ENCODE measurements around the gene CLC.
"Not testable (repeated sequence)": the region's sequence is repeated elsewhere in the genome, so short reads cannot be mapped to it uniquely, and the experiment has no call there.

Gene CLC
- 0.04 to 0.06 reads per million in 2 experiments for total RNA-seq

- DNase-seq (ENCODE audit: low read depth): no peak
These were observed at the start of gene CLC for GRCh38 chr19:39737891-39738290. Gene CLC (minus strand): TSS chr19:39738029. CDS start chr19:39737952, 77 bp downstream.

GRCh38 chr19:39780894-39781293, 43.1 kb upstream of the CLC start:
- no peak for DNase-seq (ENCODE audit: low read depth)

- no peak for DNase-seq (ENCODE audit: low read depth)
These were observed 40.9 kb upstream of the CLC start, which contains the start of gene LEUTX for GRCh38 chr19:39778763-39779162. Gene LEUTX (plus strand): TSS chr19:39778854. CDS start chr19:39778921, 67 bp downstream.

DNA sequence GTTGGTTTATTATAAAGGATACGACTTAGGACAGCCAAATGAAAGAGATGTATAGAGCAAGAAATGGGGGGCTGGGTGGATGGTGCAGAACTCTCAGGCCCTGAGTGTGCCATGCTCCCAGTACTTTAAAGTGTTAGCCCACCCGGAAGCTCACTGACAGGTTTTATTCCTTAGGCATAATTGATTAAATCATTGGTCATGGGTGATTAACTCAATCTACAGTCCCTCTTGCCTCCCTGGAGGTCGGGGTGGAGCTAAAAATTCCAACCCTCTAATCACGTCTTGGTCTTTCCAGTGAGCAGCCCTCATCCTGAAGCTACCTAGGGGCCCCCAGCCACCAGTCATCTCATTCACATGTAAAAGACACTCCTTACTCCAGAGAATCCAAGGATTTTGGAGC, 31.0 kb upstream of the CLC start:
- no peak for DNase-seq (ENCODE audit: low read depth)

GRCh38 chr19:39768334-39768733, 30.5 kb upstream of the CLC start:
- no peak for DNase-seq (ENCODE audit: low read depth)

GRCh38 chr19:39765091-39766076, 27.6 kb upstream of the CLC start:
- DNase-seq (ENCODE audit: low read depth): peak; percentile 3

- DNase-seq (ENCODE audit: low read depth): not testable (repeated sequence)
These were observed 24.0 kb upstream of the CLC start for GRCh38 chr19:39761851-39762250.

- DNase-seq (ENCODE audit: low read depth): no peak
These were observed 21.8 kb upstream of the CLC start for GRCh38 chr19:39759457-39760184.

- DNase-seq (ENCODE audit: low read depth): no peak
These were observed 17.1 kb upstream of the CLC start for GRCh38 chr19:39754971-39755370.

- no peak for DNase-seq (ENCODE audit: low read depth)
These were observed 16.7 kb upstream of the CLC start for GRCh38 chr19:39754544-39754943.

DNA sequence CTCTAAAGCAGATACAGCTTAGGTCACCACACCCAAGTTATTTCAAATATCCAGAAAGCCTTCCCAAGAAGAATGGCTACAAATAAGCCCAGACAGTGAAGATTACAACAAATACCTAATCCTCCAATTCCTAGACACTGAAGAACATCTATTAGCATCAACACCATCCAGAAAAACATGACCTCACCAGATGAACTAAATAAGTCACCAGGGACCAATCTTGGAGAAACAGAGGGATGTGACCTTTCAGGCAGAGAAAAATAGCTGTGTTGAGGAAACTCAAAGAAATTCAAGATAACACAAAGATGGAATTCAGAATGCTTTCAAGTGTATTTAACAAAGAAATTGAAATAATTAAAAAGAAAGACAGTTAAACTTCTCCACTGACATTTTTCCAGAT, 15.0 kb upstream of the CLC start:
- no peak for DNase-seq (ENCODE audit: low read depth)

DNA sequence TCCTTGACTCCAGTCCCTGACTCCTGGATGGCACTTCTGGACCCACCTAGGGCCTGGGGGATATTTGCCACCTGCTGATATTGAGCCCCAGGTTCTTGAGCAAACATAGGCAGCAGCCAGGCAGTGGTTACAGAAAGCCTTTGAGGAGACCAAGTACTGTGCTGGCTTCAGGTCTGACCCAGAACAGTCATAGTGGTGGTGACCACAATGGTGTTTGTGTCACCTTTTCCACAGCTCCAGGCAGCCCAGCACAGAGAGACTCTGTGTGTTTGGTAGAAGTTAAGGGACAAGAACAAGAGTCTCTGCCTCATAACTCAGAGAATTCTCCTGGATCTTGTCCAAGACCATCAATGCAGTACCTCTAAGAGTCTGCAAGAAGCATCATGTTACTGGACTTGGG, 14.6 kb upstream of the CLC start:
- no peak for DNase-seq (ENCODE audit: low read depth)

DNA sequence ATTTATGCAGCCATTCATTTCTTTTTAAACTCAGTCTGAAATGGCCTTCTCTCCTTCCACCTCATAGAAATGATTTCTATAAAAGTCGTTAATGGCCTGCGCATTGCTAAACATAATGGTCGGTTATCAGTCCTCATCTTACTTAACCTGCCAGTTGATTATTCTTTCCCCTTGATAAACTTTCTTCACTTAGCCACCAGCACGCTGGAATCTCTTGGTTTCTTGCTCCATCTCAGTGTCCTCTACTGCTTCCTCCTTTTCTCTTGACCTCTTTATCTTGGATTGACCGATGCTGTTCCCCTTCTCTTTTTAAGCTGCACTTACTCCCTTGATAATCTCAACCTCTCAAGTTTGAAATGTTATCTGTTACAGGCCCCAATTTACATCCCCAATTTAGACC, 12.2 kb upstream of the CLC start:
- no peak for DNase-seq (ENCODE audit: low read depth)

DNA sequence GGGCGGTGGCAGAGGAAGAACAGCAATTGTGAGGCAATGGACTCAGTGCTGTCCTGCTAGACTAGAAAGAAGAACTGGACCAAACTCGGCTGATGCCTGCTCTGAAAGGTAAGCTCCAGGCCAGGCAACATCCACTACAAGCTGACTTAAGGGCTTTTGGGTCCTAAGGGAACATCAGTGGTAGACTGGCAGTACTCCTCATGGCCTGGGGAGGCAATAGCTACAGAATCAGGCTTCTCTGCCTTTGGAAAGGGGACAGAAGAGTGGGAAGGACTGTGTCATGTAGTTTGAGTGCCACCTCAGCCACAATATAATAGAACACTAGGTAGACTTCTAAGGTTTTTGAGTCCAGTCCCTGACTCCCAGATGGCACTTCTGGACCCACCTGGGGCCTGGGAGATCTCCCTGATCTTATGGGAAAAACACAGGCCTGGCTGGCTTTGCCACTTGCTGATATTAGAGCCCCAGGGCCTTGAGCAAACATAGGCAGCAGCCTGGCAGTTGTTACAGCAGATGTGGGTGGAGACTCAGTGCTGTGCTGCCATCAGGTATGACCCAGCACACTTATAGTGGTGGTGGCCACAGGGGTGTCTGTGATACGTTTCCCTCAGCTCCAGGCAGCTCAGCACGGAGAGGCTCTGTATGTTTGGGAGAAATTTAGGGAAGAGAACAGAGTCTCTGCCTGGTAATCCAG, 9.2 kb upstream of the CLC start:
- DNase-seq (ENCODE audit: low read depth): no peak

- no peak for DNase-seq (ENCODE audit: low read depth)
These were observed 7.8 kb upstream of the CLC start for GRCh38 chr19:39745643-39746042.

GRCh38 chr19:39740395-39740794, 2.6 kb upstream of the CLC start:
- no peak for DNase-seq (ENCODE audit: low read depth)

DNA sequence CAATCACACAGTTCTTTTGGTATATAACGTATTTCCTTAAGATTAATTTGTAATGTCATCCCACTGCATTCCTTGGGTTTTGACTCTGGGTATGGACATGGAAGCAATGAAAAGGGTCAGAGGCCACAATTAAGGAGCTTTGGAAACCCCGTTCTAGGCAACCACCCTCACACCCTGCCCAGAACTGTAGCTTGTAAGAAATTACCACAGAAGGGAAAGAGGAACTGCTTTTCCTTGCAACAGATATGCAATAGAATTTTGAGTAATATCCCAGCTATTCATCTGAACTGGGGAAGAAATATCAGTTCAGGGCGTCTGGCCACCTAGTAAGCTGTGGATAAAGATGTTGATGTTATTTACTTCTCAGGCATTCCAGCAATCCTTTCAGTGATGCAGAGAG, 985 bp upstream of the CLC start:
- no peak for DNase-seq (ENCODE audit: low read depth)

GRCh38 chr19:39737351-39737750, 478 bp downstream of the CLC start:
- no peak for DNase-seq (ENCODE audit: low read depth)

- no peak for DNase-seq (ENCODE audit: low read depth)
These were observed 1.7 kb downstream of the CLC start for GRCh38 chr19:39736088-39736487.

GRCh38 chr19:39735688-39736087, 2.1 kb downstream of the CLC start:
- DNase-seq (ENCODE audit: low read depth): no peak

DNA sequence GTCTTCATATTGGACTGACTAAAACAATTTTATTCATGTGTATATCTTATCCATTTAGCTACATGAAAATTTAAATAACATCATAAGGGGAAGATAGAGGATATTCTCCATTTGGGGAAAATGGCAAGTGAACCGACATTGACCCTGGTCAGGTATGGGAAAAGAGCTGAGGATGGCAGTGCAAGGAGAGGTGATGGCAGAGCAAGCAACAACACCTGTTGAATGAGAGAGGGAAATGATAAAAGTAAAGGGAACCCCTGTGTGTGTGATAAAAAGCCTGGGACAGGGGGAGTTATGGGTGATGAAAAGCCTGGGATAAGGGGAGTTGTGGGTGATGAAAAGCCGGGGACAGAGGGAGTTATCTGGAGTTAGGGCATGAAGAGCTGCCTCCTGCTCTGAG, 4.0 kb downstream of the CLC start:
- no peak for DNase-seq (ENCODE audit: low read depth)

DNA sequence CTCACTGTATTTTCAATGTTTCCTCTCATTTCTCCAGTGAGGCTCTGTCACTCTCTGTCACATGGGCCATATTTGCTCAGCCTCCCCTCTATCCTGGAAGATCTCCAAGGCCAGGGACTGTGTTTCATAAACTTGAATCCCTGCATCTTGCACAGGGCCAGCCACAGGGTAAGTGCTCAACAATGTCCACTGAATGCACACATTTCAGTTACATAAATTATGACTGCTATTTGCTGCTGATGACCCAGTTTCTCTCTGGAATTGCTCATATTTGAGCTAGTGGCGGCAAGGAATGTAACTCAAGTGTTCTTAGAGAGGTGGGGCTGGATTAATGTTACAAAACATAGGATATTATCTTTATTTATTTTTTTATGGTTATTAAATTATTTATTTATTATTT, 6.1 kb downstream of the CLC start:
- no peak for DNase-seq (ENCODE audit: low read depth)
